Nephron (organoid): ENCODE results near the gene GPR21.

Source experiments
- H3K27ac Mint-ChIP-seq, 3 experiments: 2 replicates each; pipeline ENCODE4 v1.8.0; 2020; ENCODE audit warnings: mixed read lengths in 3 of 3, mild to moderate bottlenecking in 2 of 3, moderate library complexity in 1 of 3
- H3K27me3 Mint-ChIP-seq: 2 replicates; pipeline ENCODE4 v1.8.0; 2021; ENCODE audit warnings: low read depth, mild to moderate bottlenecking, moderate library complexity, mixed read lengths
- H3K36me3 Mint-ChIP-seq: 2 replicates; pipeline ENCODE4 v1.8.0; 2020; ENCODE audit warnings: low read depth, mixed read lengths
- H3K4me1 Mint-ChIP-seq: 2 replicates; pipeline ENCODE4 v1.8.0; 2020; ENCODE audit warnings: mixed read lengths
- H3K4me3 Mint-ChIP-seq, 3 experiments: 2 replicates each; pipeline ENCODE4 v1.8.0; 2020; ENCODE audit warnings: mild to moderate bottlenecking in 3 of 3, mixed read lengths in 3 of 3, moderate library complexity in 2 of 3
- H3K9me3 Mint-ChIP-seq: 2 replicates; pipeline ENCODE4 v1.8.0; 2020; ENCODE audit warnings: mixed read lengths
- TF ChIP-seq, protein P1 (sequence below), 3 experiments: fragments of 200-600 bp; sonication (generic); IDR thresholded peaks; one replicate each; pipeline ENCODE4 v1.5.0; 2021; ENCODE audit warnings: antibody characterized with exemption in 3 of 3; ENCODE audit not compliant: unreplicated experiment in 3 of 3

The GPR21 gene, protein sequence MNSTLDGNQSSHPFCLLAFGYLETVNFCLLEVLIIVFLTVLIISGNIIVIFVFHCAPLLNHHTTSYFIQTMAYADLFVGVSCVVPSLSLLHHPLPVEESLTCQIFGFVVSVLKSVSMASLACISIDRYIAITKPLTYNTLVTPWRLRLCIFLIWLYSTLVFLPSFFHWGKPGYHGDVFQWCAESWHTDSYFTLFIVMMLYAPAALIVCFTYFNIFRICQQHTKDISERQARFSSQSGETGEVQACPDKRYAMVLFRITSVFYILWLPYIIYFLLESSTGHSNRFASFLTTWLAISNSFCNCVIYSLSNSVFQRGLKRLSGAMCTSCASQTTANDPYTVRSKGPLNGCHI

GRCh38 chr9:123033352-123033751 is at the start of gene GPR21:
GPR21 (plus strand) TSS chr9:123033667; CDS start chr9:123034567, 900 bp downstream.
- Mint-ChIP-seq H3K27me3 (no peaks in the 10 kb centered on the region), H3K36me3 (peaks cover 14% of the 10 kb centered on the region), H3K27ac (peak within 1 kb of the TSS; percentile 54 to 76 (median 60)), H3K9me3 (no peaks in the 10 kb centered on the region), H3K4me1 (peaks cover 34% of the 10 kb centered on the region), H3K4me3 (peak within 1 kb of the TSS; percentile 72 to 80 (median 73))
- TF ChIP-seq, protein P1, sequence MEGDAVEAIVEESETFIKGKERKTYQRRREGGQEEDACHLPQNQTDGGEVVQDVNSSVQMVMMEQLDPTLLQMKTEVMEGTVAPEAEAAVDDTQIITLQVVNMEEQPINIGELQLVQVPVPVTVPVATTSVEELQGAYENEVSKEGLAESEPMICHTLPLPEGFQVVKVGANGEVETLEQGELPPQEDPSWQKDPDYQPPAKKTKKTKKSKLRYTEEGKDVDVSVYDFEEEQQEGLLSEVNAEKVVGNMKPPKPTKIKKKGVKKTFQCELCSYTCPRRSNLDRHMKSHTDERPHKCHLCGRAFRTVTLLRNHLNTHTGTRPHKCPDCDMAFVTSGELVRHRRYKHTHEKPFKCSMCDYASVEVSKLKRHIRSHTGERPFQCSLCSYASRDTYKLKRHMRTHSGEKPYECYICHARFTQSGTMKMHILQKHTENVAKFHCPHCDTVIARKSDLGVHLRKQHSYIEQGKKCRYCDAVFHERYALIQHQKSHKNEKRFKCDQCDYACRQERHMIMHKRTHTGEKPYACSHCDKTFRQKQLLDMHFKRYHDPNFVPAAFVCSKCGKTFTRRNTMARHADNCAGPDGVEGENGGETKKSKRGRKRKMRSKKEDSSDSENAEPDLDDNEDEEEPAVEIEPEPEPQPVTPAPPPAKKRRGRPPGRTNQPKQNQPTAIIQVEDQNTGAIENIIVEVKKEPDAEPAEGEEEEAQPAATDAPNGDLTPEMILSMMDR (IDR thresholded peaks at IDR 0.05; ENCODE audit: unreplicated experiment in 3 of 3) = no peak

DNA sequence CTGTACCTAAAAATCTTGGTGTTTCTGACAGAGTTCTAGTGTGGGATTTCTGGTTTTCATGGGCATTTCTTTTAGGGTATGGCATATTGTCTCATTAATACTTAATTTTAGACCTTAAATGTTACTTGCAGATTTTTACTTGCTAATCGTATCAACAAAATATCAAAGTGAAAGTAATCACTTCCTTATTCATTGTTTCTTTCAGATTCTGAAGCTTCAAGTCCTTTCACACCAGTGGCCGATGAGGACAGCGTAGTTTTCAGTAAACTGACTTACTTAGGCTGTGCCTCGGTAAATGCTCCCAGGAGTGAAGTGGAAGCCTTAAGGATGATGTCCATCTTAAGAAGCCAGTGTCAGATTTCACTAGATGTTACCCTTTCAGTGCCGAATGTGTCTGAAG is 47.5 kb upstream of the GPR21 start:
- TF ChIP-seq, protein P1 (IDR thresholded peaks at IDR 0.05; ENCODE audit: unreplicated experiment in 3 of 3) = no peak
- peaks cover 32% of the 10 kb centered on the region for H3K36me3 Mint-ChIP-seq
- H3K27me3 Mint-ChIP-seq = no peaks in the 10 kb centered on the region
- no peaks in the 10 kb centered on the region for H3K4me1 Mint-ChIP-seq
- H3K4me3 Mint-ChIP-seq = no peak overlapping the region
- no peak overlapping the region for H3K27ac Mint-ChIP-seq
- H3K9me3 Mint-ChIP-seq = no peaks in the 10 kb centered on the region

GRCh38 chr9:122988141-122988540 is 45.3 kb upstream of the GPR21 start:
- Mint-ChIP-seq H3K27ac (no peak overlapping the region), H3K9me3 (no peaks in the 10 kb centered on the region), H3K36me3 (peaks cover 32% of the 10 kb centered on the region), H3K4me3 (no peak overlapping the region), H3K4me1 (no peaks in the 10 kb centered on the region), H3K27me3 (no peaks in the 10 kb centered on the region)
- TF ChIP-seq, protein P1 (IDR thresholded peaks at IDR 0.05; ENCODE audit: unreplicated experiment in 3 of 3) = no peak

- H3K9me3 Mint-ChIP-seq = no peaks in the 10 kb centered on the region
- H3K4me1 Mint-ChIP-seq = no peaks in the 10 kb centered on the region
- TF ChIP-seq, protein P1 (IDR thresholded peaks at IDR 0.05; ENCODE audit: unreplicated experiment in 3 of 3) = no peak
- H3K27ac Mint-ChIP-seq = no peak overlapping the region
- H3K36me3 Mint-ChIP-seq = peaks cover 34% of the 10 kb centered on the region
- no peaks in the 10 kb centered on the region for H3K27me3 Mint-ChIP-seq
- no peak overlapping the region for H3K4me3 Mint-ChIP-seq
These were observed 44.4 kb upstream of the GPR21 start for GRCh38 chr9:122988920-122989621.

- Mint-ChIP-seq H3K36me3 (peaks cover 28% of the 10 kb centered on the region), H3K27ac (no peak overlapping the region), H3K4me3 (no peak overlapping the region), H3K4me1 (no peaks in the 10 kb centered on the region), H3K9me3 (no peaks in the 10 kb centered on the region), H3K27me3 (no peaks in the 10 kb centered on the region)
- TF ChIP-seq, protein P1 (IDR thresholded peaks at IDR 0.05; ENCODE audit: unreplicated experiment in 3 of 3) = peak; percentile 58 to 66 (median 65)
These were observed 42.1 kb upstream of the GPR21 start for GRCh38 chr9:122991370-122991830.
